RWPE1 (cell line): ENCODE results near the gene STON1.

Experiments
- CTCF ChIA-PET: fragments of 350-600 bp; sonication (Branson Sonifier 250); formaldehyde crosslinking; extraction: SDS; loops from one replicate; lab custom pipeline; 2021; lab: Yijun Ruan, JAX
- POLR2A ChIA-PET: fragments of 400-600 bp; formaldehyde crosslinking; extraction: SDS; loops from one replicate; lab custom pipeline; 2020; ENCODE audit warnings: antibody characterized with exemption; ENCODE audit not compliant: low non-redundant PET; lab: Yijun Ruan, JAX
- DNase-seq: peaks from one replicate; pipeline ENCODE4 v3.0.0; 2012; ENCODE audit warnings: low spot score
- H3K27ac ChIP-seq: fragments of 450-650 bp; 2 replicates; pipeline ENCODE4 v1.5.1; 2017
- CTCF ChIP-seq: fragments of 450-650 bp; conservative IDR thresholded peaks from 2 replicates; pipeline ENCODE4 v1.5.1; 2017; ENCODE audit warnings: low read depth, mild to moderate bottlenecking

Gene STON1

DNA sequence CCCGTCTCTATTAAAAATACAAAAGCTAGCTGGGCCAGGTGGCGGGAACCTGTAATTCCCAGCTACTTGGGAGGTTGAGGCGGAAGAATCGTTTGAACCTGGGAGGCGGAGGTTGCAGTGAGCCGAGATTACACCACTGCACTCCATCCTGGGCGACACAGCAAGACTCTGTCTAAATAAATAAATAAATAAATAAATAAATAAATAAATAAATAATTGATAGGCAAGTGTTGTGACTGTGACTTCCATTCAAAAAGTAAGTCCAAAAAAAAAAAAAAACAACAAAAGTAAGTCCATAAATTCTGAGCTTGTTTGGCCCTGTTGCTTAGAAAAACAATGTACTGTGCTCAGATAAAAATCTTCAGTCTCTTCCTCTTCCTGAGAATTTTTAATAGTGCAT, 2.2 kb downstream of the STON1 start:
- no peak for TF ChIP-seq CTCF
- ChIA-PET POLR2A (no interaction called here), CTCF (no interaction called here)
- no peak overlapping the region for H3K27ac ChIP-seq
- no peak for DNase-seq

GRCh38 chr2:48532824-48533223, 2.9 kb downstream of the STON1 start:
- CTCF ChIA-PET, result no interaction called here
- DNase-seq, result no peak
- no peak overlapping the region for H3K27ac ChIP-seq
- TF ChIP-seq CTCF, result no peak
- POLR2A ChIA-PET, result no interaction called here

DNA sequence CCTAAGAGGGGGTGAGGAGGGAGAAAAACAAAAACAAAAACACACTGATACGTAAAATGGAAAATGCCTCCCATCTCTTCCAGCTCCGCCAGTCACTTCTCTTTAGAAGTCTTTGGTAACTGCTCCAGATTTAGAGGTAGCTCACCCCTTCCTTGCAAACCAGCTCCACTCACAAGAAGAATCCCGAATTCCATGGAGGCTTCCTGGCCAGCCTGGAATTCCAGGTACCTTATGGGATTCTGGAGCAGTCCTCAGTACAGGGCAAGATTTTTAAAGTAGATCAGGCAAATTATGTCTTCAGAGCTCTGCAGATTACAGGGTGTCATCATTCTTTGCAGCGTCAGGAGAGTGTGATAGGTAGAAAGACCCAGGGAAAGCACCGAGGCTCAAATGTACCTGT, 4.8 kb downstream of the STON1 start:
- CTCF ChIA-PET, result no interaction called here
- no peak for DNase-seq
- POLR2A ChIA-PET, result no interaction called here
- TF ChIP-seq CTCF, result no peak
- no peak overlapping the region for H3K27ac ChIP-seq

- CTCF ChIA-PET, result no interaction called here
- POLR2A ChIA-PET, result no interaction called here
Measured at GRCh38 chr2:48540237-48540935, 10.4 kb downstream of the STON1 start.

DNA sequence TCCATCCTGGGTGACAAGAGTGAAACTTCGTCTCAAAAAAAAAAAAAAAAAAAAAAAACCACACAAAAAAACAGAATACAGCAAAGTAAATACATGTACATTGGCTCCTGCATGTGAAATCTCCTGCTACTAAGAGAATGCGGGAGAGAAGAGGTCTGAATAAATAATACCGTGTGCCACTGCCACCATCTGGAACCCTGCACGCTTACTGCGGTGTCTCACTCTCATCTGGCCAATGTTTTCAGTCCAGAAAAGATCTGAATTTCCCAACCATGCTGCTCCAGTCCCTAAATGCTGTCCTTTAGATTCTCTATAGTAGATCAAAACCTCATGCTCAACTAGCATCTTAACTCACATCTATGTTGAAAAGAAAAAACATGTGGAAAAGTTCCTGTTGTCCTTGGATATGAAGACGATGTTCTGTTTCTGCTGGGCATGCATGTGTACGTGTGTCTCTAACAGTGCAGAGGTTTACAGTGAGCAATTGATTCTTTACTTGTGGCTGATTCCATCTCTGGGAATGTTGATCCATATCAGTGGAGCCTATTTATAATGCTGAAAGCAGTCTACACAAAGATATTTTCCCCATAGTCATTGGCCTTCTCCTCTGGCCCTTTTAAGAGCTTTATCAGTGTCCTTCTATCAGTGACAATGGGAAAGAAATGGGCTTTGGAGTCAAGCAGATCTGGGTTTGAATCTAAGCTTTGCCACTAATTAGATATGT, 11.9 kb downstream of the STON1 start:
- H3K27ac ChIP-seq, result no peak overlapping the region
- no peak for TF ChIP-seq CTCF
- no peak for DNase-seq
- ChIA-PET POLR2A (no interaction called here), CTCF (no interaction called here)

More at GRCh38 chr2:48540237-48540935, 10.4 kb downstream of the STON1 start:
- TF ChIP-seq CTCF, result no peak
- H3K27ac ChIP-seq, result no peak overlapping the region
- no peak for DNase-seq

GRCh38 chr2:48543895-48544294, 13.9 kb downstream of the STON1 start:
- ChIA-PET CTCF (interaction anchor here (0.6 kb wide), 1 partner anchor 866 kb away, joined by 4 read pairs; no protein-coding TSS in a partner anchor), POLR2A (interaction anchor here (0.7 kb wide), 1 partner anchor 642 kb away, joined by 6 read pairs; no protein-coding TSS in a partner anchor)
- no peak overlapping the region for H3K27ac ChIP-seq
- DNase-seq, result no peak
- no peak for TF ChIP-seq CTCF
